Measurements from ENCODE around the gene HS6ST3. TPM values are rescaled to one million over a fixed set of nuclear protein-coding genes. Genes with fewer than 3 reads are reported as not detected.

The HS6ST3 gene
- total and polyA plus RNA-seq, 9 of the 15 experiments (the other 6 are each of a cell fraction or from before 2014, with no cell fraction given) = not detected

DNA sequence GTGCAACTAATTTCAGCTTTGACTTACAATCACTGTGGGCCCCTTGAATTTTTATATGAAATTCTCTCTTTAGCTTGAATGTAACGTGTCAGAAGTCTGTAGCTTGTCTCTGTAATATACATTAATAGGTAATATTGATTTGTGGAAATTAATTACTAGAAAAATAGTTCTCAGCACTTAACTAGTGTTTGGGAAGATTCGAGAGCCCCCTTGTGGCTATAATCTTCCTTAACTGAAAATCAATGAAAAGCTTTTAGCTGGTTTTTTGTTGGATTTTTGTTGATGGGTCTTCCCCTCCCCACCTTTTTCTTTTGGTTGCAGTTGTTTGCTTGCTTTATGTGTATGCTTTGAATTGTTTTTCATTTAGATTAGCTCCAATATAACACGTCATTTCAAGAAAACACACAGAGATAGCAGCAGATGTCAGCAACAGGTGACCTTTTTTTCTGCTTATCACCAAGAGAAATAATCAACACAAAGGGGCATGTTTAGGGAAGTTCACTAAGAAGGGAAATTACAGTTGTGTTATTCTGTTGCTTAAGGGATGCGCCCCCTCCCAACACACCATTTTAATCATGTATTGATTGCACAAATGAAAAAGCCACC, 727.5 kb downstream of the HS6ST3 start (continued):
- TF ChIP-seq, protein P1, sequence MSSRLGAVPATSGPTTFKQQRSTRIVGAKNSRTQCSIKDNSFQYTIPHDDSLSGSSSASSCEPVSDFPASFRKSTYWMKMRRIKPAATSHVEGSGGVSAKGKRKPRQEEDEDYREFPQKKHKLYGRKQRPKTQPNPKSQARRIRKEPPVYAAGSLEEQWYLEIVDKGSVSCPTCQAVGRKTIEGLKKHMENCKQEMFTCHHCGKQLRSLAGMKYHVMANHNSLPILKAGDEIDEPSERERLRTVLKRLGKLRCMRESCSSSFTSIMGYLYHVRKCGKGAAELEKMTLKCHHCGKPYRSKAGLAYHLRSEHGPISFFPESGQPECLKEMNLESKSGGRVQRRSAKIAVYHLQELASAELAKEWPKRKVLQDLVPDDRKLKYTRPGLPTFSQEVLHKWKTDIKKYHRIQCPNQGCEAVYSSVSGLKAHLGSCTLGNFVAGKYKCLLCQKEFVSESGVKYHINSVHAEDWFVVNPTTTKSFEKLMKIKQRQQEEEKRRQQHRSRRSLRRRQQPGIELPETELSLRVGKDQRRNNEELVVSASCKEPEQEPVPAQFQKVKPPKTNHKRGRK (tag; IDR thresholded peaks at IDR 0.05) = no peak
- TF ChIP-seq FOXJ2 (tag; IDR thresholded peaks at IDR 0.05) (no peak), RAD21 (CRISPR knock-in tag; conservative IDR thresholded peaks at IDR 0.05 in 1 of 2, IDR thresholded peaks at IDR 0.05 in 1 of 2) (peak; percentile 64), SNRNP70 (optimal IDR thresholded peaks at IDR 0.05; ENCODE audit: low read depth, low read length) (no peak), ETV1 (tag; conservative IDR thresholded peaks at IDR 0.05; ENCODE audit: low read depth) (no peak), HNRNPK (IDR thresholded peaks at IDR 0.05; ENCODE audit: low read depth, low read length, poor library complexity, severe bottlenecking) (no peak), ZBTB7A (IDR thresholded peaks at IDR 0.05; ENCODE audit: borderline replicate concordance, control insufficient read depth, low read depth, low read length) (no peak)
- TF ChIP-seq, protein P2, sequence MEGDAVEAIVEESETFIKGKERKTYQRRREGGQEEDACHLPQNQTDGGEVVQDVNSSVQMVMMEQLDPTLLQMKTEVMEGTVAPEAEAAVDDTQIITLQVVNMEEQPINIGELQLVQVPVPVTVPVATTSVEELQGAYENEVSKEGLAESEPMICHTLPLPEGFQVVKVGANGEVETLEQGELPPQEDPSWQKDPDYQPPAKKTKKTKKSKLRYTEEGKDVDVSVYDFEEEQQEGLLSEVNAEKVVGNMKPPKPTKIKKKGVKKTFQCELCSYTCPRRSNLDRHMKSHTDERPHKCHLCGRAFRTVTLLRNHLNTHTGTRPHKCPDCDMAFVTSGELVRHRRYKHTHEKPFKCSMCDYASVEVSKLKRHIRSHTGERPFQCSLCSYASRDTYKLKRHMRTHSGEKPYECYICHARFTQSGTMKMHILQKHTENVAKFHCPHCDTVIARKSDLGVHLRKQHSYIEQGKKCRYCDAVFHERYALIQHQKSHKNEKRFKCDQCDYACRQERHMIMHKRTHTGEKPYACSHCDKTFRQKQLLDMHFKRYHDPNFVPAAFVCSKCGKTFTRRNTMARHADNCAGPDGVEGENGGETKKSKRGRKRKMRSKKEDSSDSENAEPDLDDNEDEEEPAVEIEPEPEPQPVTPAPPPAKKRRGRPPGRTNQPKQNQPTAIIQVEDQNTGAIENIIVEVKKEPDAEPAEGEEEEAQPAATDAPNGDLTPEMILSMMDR (IDR thresholded peaks at IDR 0.05 in 2 of 3, conservative IDR thresholded peaks at IDR 0.05 in 1 of 3; ENCODE audit: insufficient read depth in 2 of 3, low read depth in 1 of 3, low read length in 3 of 3) = peak in 2 of 3 experiments; percentile 12 to 41; a peak in 3 of 6 replicates
